Stimulated activated CD8-positive, alpha-beta memory T cell treated with anti-CD3 and anti-CD28 coated beads, Interleukin-12 subunit alpha, Interleukin-12 subunit beta, amount 100 ng/mL, for 1 hour (primary cell): Measurements from ENCODE around the gene LCAT.
A peak's percentile ranks its signal among the peaks of the same experiment; 100 is the strongest.

Experiments used
- DNase-seq: peaks from one replicate; pipeline ENCODE4 v3.0.0-alpha.2; 2020; ENCODE audit warnings: low read depth

The LCAT gene

GRCh38 chr16:67909056-67909742 lies 34.7 kb downstream of the LCAT start:
- DNase-seq, result no peak

GRCh38 chr16:67907397-67908180 lies 36.3 kb downstream of the LCAT start:
- no peak for DNase-seq

GRCh38 chr16:67902831-67903230 lies 41.1 kb downstream of the LCAT start:
- DNase-seq, result no peak

- no peak for DNase-seq
Observed at GRCh38 chr16:67901734-67902133, 42.2 kb downstream of the LCAT start.

- no peak for DNase-seq
Observed at GRCh38 chr16:67897231-67897630, 46.7 kb downstream of the LCAT start.

GRCh38 chr16:67893743-67894399 lies 50.0 kb downstream of the LCAT start:
- DNase-seq, result no peak

GRCh38 chr16:67892899-67893742 lies 50.8 kb downstream of the LCAT start, which contains the start of gene PSKH1:
Gene PSKH1, plus strand, starts transcription at chr16:67893254. Its CDS starts 15,496 bp downstream, at chr16:67908750.
- peak; percentile 89 for DNase-seq

GRCh38 chr16:67892375-67892774 lies 51.5 kb downstream of the LCAT start:
- DNase-seq, result no peak
